Lung (tissue), 12 donors: ENCODE data around the gene LSR. TPM values are rescaled to one million over a fixed set of nuclear protein-coding genes. Genes with fewer than 3 reads are reported as not detected.

Source experiments
- ATAC-seq: fragments of 200-7000 bp; cut with Tn5 transposase; one replicate; pipeline ENCODE4 v1.9.1; 2020; ENCODE audit warnings: moderate number of reproducible peaks; ENCODE audit not compliant: insufficient read depth, low FRiP score
- DNase-seq, 3 donors: peaks; one replicate each; pipeline ENCODE4 v3.0.0-alpha.2; 2013 to 2017
- H3K27ac ChIP-seq, 2 donors: one replicate each; pipeline ENCODE4 v1.5.1; 2013; ENCODE audit warnings: mild to moderate bottlenecking in 2 of 2, moderate library complexity in 2 of 2, control low read depth in 1 of 2, inconsistent platforms in 1 of 2, low read depth in 1 of 2, low read length in 1 of 2
- H3K27me3 ChIP-seq, 3 donors: one replicate each; pipeline ENCODE4 v1.5.1; 2013; ENCODE audit warnings: low read length in 2 of 3; ENCODE audit not compliant: control insufficient read depth in 3 of 3, insufficient read depth in 3 of 3
- H3K36me3 ChIP-seq, 4 donors: one replicate each; pipeline ENCODE4 v1.5.1; 2013; ENCODE audit warnings: low read length in 4 of 4, mild to moderate bottlenecking in 1 of 4, moderate library complexity in 1 of 4; ENCODE audit not compliant: control insufficient read depth in 4 of 4, insufficient read depth in 4 of 4
- H3K4me1 ChIP-seq, 5 donors: one replicate each; pipeline ENCODE4 v1.5.1; 2013; ENCODE audit warnings: low read length in 5 of 5, mild to moderate bottlenecking in 2 of 5, moderate library complexity in 1 of 5; ENCODE audit not compliant: control insufficient read depth in 5 of 5, insufficient read depth in 5 of 5
- H3K4me3 ChIP-seq: one replicate; pipeline ENCODE4 v1.5.1; 2013; ENCODE audit warnings: mild to moderate bottlenecking, control low read depth, moderate library complexity
- H3K9ac ChIP-seq, 2 donors: one replicate each; pipeline ENCODE4 v1.5.1; 2013; ENCODE audit warnings: low read length in 2 of 2, control low read depth in 1 of 2; ENCODE audit not compliant: insufficient read depth in 1 of 2
- H3K9me3 ChIP-seq, 4 donors: one replicate each; pipeline ENCODE4 v1.5.1; 2013; ENCODE audit warnings: low read length in 3 of 4, mild to moderate bottlenecking in 1 of 4, moderate library complexity in 1 of 4; ENCODE audit not compliant: control insufficient read depth in 4 of 4, insufficient read depth in 3 of 4
- CTCF ChIP-seq: IDR thresholded peaks from 2 replicates; pipeline ENCODE4 v1.5.1; 2012; ENCODE audit warnings: mild to moderate bottlenecking; ENCODE audit errors: control extremely low read depth, extremely low read depth
- WGBS, 2 donors: extraction: QIAGEN DNeasy Blood & Tissue Kit; methylation state at CpG; one replicate each; pipeline ENCODE4 v1.1.7; 2013; 5-methylcytosine and 5-hydroxymethylcytosine counted together
- polyA plus RNA-seq, 2 donors: library from polyadenylated mRNA; stranded (reverse); fragments of 200-250 nt; gene quantifications; one replicate each; pipeline ENCODE4 v1.2.1, GENCODE V29; 2013
- total RNA-seq, 2 donors: library from RNA; depleted of rRNA in 1 of 2; stranded (reverse); fragments of >200 nt in 1 of 2; gene quantifications; one replicate each; pipeline ENCODE4 v1.2.1, GENCODE V29; 2014 to 2021
- donor health status: control.
- donor health status: control.
- donor health status: Bipolar disorder and iron deficiency.
- donor health status: healthy.
- donor health status: DM: yes; HTN: yes; CAD: no.

Gene LSR
- total and polyA plus RNA-seq, 4 donors = 30.8 to 82.0 (median 68.7) TPM

- H3K4me3 ChIP-seq = no peak within 1 kb of the TSS
- peaks cover 0 to 5% (median 0%) of the 10 kb centered on the region in 5 donors for H3K4me1 ChIP-seq
- H3K27me3 ChIP-seq = no peaks in the 10 kb centered on the region
- ATAC-seq = no peak
- H3K9me3 ChIP-seq = no peaks in the 10 kb centered on the region
- no peak within 1 kb of the TSS for H3K27ac ChIP-seq
- H3K9ac ChIP-seq = no peak within 1 kb of the TSS
- H3K36me3 ChIP-seq = no peaks in the 10 kb centered on the region
- WGBS, 2 donors = 90 to 94% methylated on average over 14 of the region's 14 CpGs
- TF ChIP-seq CTCF = no peak
- DNase-seq = no peak
Observed at GRCh38 chr19:35228177-35228930, 20.4 kb upstream of the LSR start, which contains the start of gene FAM187B. TSS of gene FAM187B (minus strand) at chr19:35228739. CDS start at chr19:35228680, 59 bp downstream.

- no peaks in the 10 kb centered on the region for H3K27me3 ChIP-seq
- ATAC-seq (no peak), DNase-seq (no peak)
- no peak overlapping the region for H3K27ac ChIP-seq
- WGBS, 2 donors = 96 to 98% methylated on average over 8 of the region's 8 CpGs
- no peak for TF ChIP-seq CTCF
- H3K4me3 ChIP-seq = no peak overlapping the region
- H3K9me3 ChIP-seq = no peaks in the 10 kb centered on the region
- peaks cover 0 to 4% (median 0%) of the 10 kb centered on the region in 5 donors for H3K4me1 ChIP-seq
- H3K9ac ChIP-seq = no peak overlapping the region
- H3K36me3 ChIP-seq = no peaks in the 10 kb centered on the region
Observed at GRCh38 chr19:35229601-35230000, 19.2 kb upstream of the LSR start.

GRCh38 chr19:35231956-35232645 lies 16.7 kb upstream of the LSR start:
- no peak for ATAC-seq
- no peak overlapping the region for H3K27ac ChIP-seq
- no peak for TF ChIP-seq CTCF
- H3K4me3 ChIP-seq = no peak overlapping the region
- no peaks in the 10 kb centered on the region for H3K27me3 ChIP-seq
- no peak for DNase-seq
- H3K9ac ChIP-seq = no peak overlapping the region
- no peaks in the 10 kb centered on the region for H3K4me1 ChIP-seq
- 95 to 97% methylated on average over 14 of the region's 14 CpGs for WGBS, 2 donors
- H3K9me3 ChIP-seq = no peaks in the 10 kb centered on the region
- H3K36me3 ChIP-seq = no peaks in the 10 kb centered on the region
